ENCODE measurements around the gene EPB41L2. TPM values are rescaled to one million over a fixed set of nuclear protein-coding genes. Genes with fewer than 3 reads are reported as not detected.

EPB41L2 gene
- total and polyA plus RNA-seq, 2 experiments from 2014 or later, result 76.2 to 91.7 TPM

GRCh38 chr6:131017962-131018361 is 45.1 kb downstream of the EPB41L2 start:
- Histone ChIP-seq H3K79me2 (replicated peaks; ENCODE audit: insufficient read depth) (peaks cover 30% of the 10 kb centered on the region), H3K4me2 (no peak overlapping the region), H3K4me3 (no peak overlapping the region), H3K9me2 (ENCODE audit: insufficient read depth) (no peaks in the 10 kb centered on the region), H3K36me3 (ENCODE audit: insufficient read depth) (no peaks in the 10 kb centered on the region), H3F3A (replicated peaks; ENCODE audit: low read depth) (no peaks in the 10 kb centered on the region), H3K27me3 (ENCODE audit: insufficient read depth) (no peaks in the 10 kb centered on the region), H3K4me1 (ENCODE audit: insufficient read depth) (peaks cover 17% of the 10 kb centered on the region), H4K20me1 (replicated peaks; ENCODE audit: insufficient read depth) (no peaks in the 10 kb centered on the region), H3K27ac (ENCODE audit: low read depth) (no peak overlapping the region), H2AFZ (no peak overlapping the region)
- H3K4me1 Mint-ChIP-seq, result peaks cover 24% of the 10 kb centered on the region
- H3K27me3 Mint-ChIP-seq (ENCODE audit: insufficient read depth, low read depth, poor library complexity), result no peaks in the 10 kb centered on the region
- TF ChIP-seq NANOG (IDR thresholded peaks at IDR 0.05; ENCODE audit: borderline replicate concordance) (no peak), CTCF (conservative IDR thresholded peaks at IDR 0.05; ENCODE audit: low read depth in 2 of 2) (no peak), CREB1 (CRISPR knock-in tag; IDR thresholded peaks at IDR 0.05; ENCODE audit: low read depth) (no peak), REST (IDR thresholded peaks at IDR 0.05; ENCODE audit: unreplicated experiment) (no peak), ZNF462 (CRISPR knock-in tag; IDR thresholded peaks at IDR 0.05) (no peak), EZH2 (IDR thresholded peaks at IDR 0.05; ENCODE audit: low read depth, unreplicated experiment) (no peak), ZNF331 (CRISPR knock-in tag; IDR thresholded peaks at IDR 0.05; ENCODE audit: low read depth) (no peak), EZH2phosphoT487 (IDR thresholded peaks at IDR 0.05; ENCODE audit: unreplicated experiment) (no peak), STAT1 (IDR thresholded peaks at IDR 0.05; ENCODE audit: unreplicated experiment) (no peak), POLR2AphosphoS5 (IDR thresholded peaks at IDR 0.05; ENCODE audit: low read depth) (no peak), ETS1 (IDR thresholded peaks at IDR 0.05) (no peak), JUNB (IDR thresholded peaks at IDR 0.05; ENCODE audit: unreplicated experiment) (no peak), ZNF114 (CRISPR knock-in tag; IDR thresholded peaks at IDR 0.05) (no peak)
- peaks cover 10% of the 10 kb centered on the region for H3K36me3 Mint-ChIP-seq (ENCODE audit: low read depth)
- DNase-seq (ENCODE audit: low spot score) (no peak), ATAC-seq (no peak)
- H3K4me3 Mint-ChIP-seq, result no peak overlapping the region
- H3K9me3 Mint-ChIP-seq, result peaks cover 8% of the 10 kb centered on the region; the same call in 2 of the 3 replicates
- H3K27ac Mint-ChIP-seq, result no peak overlapping the region

All from GM23338 (cell line).